ENCODE data around the gene DYNC1I2.

DNA sequence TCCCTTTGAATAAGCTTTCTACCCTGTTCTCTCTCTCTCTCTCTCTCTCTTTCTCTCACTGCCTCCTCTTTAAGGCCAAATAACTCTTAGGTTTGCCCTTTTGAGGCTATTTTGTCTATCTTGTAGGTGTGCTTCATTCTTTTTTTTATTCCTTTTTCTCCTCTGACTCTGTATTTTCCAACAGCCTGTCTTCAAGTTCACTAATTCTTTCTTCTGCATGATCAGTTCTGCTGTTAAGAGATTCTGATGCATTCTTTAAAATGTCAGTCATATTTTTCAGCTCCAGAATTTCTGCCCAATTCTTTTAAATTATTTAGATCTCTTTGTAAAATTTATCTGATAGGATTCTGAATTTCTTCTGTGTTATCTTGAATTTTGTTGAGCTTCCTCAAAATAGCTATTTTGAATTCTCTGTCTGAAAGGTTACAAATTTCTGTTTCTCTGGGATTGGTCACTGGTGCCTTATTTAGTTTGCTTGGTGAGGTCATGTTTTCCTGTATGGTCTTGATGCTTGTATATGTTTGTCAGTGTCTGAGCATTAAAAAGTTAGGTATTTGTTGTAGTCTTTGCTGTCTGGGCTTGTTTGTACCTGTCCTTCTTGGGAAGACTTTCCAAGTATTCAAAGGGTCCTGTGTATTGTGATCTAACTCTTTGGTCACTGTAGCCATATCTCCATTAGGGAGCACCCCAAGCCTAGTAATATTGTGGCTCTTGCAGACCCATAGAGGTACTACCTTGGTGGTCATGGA, 35.4 kb upstream of the DYNC1I2 start:
- TF ChIP-seq EZH2 (IDR thresholded peaks at IDR 0.05; ENCODE audit: low read depth, unreplicated experiment) (no peak), STAT1 (IDR thresholded peaks at IDR 0.05; ENCODE audit: unreplicated experiment) (no peak), CREB1 (CRISPR knock-in tag; IDR thresholded peaks at IDR 0.05; ENCODE audit: low read depth) (no peak), POLR2AphosphoS5 (IDR thresholded peaks at IDR 0.05; ENCODE audit: low read depth) (no peak), EZH2phosphoT487 (IDR thresholded peaks at IDR 0.05; ENCODE audit: unreplicated experiment) (no peak), JUNB (IDR thresholded peaks at IDR 0.05; ENCODE audit: unreplicated experiment) (no peak), ZNF114 (CRISPR knock-in tag; IDR thresholded peaks at IDR 0.05) (no peak), NANOG (IDR thresholded peaks at IDR 0.05; ENCODE audit: borderline replicate concordance) (no peak), ZNF331 (CRISPR knock-in tag; IDR thresholded peaks at IDR 0.05; ENCODE audit: low read depth) (no peak)
- TF ChIP-seq, protein P1, sequence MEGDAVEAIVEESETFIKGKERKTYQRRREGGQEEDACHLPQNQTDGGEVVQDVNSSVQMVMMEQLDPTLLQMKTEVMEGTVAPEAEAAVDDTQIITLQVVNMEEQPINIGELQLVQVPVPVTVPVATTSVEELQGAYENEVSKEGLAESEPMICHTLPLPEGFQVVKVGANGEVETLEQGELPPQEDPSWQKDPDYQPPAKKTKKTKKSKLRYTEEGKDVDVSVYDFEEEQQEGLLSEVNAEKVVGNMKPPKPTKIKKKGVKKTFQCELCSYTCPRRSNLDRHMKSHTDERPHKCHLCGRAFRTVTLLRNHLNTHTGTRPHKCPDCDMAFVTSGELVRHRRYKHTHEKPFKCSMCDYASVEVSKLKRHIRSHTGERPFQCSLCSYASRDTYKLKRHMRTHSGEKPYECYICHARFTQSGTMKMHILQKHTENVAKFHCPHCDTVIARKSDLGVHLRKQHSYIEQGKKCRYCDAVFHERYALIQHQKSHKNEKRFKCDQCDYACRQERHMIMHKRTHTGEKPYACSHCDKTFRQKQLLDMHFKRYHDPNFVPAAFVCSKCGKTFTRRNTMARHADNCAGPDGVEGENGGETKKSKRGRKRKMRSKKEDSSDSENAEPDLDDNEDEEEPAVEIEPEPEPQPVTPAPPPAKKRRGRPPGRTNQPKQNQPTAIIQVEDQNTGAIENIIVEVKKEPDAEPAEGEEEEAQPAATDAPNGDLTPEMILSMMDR (conservative IDR thresholded peaks at IDR 0.05; ENCODE audit: low read depth in 2 of 2) = no peak
- TF ChIP-seq, protein P2, sequence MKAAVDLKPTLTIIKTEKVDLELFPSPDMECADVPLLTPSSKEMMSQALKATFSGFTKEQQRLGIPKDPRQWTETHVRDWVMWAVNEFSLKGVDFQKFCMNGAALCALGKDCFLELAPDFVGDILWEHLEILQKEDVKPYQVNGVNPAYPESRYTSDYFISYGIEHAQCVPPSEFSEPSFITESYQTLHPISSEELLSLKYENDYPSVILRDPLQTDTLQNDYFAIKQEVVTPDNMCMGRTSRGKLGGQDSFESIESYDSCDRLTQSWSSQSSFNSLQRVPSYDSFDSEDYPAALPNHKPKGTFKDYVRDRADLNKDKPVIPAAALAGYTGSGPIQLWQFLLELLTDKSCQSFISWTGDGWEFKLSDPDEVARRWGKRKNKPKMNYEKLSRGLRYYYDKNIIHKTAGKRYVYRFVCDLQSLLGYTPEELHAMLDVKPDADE (IDR thresholded peaks at IDR 0.05) = no peak
- TF ChIP-seq, protein P3, sequence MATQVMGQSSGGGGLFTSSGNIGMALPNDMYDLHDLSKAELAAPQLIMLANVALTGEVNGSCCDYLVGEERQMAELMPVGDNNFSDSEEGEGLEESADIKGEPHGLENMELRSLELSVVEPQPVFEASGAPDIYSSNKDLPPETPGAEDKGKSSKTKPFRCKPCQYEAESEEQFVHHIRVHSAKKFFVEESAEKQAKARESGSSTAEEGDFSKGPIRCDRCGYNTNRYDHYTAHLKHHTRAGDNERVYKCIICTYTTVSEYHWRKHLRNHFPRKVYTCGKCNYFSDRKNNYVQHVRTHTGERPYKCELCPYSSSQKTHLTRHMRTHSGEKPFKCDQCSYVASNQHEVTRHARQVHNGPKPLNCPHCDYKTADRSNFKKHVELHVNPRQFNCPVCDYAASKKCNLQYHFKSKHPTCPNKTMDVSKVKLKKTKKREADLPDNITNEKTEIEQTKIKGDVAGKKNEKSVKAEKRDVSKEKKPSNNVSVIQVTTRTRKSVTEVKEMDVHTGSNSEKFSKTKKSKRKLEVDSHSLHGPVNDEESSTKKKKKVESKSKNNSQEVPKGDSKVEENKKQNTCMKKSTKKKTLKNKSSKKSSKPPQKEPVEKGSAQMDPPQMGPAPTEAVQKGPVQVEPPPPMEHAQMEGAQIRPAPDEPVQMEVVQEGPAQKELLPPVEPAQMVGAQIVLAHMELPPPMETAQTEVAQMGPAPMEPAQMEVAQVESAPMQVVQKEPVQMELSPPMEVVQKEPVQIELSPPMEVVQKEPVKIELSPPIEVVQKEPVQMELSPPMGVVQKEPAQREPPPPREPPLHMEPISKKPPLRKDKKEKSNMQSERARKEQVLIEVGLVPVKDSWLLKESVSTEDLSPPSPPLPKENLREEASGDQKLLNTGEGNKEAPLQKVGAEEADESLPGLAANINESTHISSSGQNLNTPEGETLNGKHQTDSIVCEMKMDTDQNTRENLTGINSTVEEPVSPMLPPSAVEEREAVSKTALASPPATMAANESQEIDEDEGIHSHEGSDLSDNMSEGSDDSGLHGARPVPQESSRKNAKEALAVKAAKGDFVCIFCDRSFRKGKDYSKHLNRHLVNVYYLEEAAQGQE (IDR thresholded peaks at IDR 0.05; ENCODE audit: unreplicated experiment) = no peak

All from GM23338 (cell line).